ENCODE results near the gene ZNF566. TPM values are rescaled to one million over a fixed set of nuclear protein-coding genes. Genes with fewer than 3 reads are reported as not detected.
A peak's percentile ranks its signal among the peaks of the same experiment; 100 is the strongest.

The ZNF566 gene
- total and polyA plus RNA-seq, 12 donors: 7.4 to 20.9 (median 12.2) TPM

DNA sequence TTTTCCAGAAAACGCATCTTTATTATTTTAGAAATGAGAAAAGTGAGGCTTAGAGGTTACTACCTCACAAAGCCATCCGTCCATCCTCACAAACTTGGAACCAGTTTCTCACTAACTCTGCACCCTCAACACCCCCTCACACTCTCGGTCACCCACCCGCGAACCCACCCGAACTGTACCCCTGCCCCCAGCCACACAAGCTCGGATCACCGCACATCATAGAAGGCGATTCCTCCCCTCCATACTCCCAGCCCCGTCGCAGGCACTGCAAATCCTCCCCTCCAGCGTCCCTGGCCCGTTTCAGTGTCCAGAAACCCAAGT is 38.5 kb upstream of the ZNF566 start:
- intact Hi-C loops (cut with DNase I): no loop called here
- Histone ChIP-seq H3K27ac (peak overlapping the region; percentile 55 to 93 (median 89)), H3K27me3 (no peaks in the 10 kb centered on the region), H3K4me1 (replicated peaks in 1 of 2) (peaks cover 0 to 19% of the 10 kb centered on the region in 2 donors), H3K36me3 (replicated peaks in 1 of 2) (no peaks in the 10 kb centered on the region), H3K4me3 (peak overlapping the region; percentile 21 to 97 (median 65)), H3K9me3 (replicated peaks in 1 of 3) (peaks cover 0 to 2% (median 0%) of the 10 kb centered on the region in 3 donors)
- no peak for DNase-seq
- no peak for TF ChIP-seq POLR2A (IDR thresholded peaks at IDR 0.05)
- TF ChIP-seq, protein P1, sequence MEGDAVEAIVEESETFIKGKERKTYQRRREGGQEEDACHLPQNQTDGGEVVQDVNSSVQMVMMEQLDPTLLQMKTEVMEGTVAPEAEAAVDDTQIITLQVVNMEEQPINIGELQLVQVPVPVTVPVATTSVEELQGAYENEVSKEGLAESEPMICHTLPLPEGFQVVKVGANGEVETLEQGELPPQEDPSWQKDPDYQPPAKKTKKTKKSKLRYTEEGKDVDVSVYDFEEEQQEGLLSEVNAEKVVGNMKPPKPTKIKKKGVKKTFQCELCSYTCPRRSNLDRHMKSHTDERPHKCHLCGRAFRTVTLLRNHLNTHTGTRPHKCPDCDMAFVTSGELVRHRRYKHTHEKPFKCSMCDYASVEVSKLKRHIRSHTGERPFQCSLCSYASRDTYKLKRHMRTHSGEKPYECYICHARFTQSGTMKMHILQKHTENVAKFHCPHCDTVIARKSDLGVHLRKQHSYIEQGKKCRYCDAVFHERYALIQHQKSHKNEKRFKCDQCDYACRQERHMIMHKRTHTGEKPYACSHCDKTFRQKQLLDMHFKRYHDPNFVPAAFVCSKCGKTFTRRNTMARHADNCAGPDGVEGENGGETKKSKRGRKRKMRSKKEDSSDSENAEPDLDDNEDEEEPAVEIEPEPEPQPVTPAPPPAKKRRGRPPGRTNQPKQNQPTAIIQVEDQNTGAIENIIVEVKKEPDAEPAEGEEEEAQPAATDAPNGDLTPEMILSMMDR (IDR thresholded peaks at IDR 0.05): no peak
- 0 to 2% (median 1%) methylated on average over 8 to 13 of the region's 13 CpGs for WGBS, 4 donors

DNA sequence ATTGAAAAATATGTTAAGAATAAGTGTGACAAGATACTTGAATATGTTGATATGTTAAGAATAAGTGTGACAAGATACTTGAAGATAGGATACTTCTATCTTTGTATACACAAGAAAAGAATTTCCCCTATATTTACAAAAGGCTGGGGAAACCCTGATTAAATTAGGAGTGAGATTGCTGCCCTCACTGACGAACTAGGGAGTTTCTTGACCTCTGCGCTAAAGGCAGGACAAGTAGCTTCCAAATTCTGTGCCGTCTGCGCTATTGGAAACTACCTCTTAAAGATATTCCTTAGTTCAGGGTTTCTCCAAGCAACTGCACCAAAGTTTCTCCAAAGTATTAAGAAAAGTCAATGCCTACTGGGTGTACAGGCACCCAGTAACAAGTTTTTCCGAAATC is 38.0 kb upstream of the ZNF566 start:
- peak overlapping the region in 3 of 5 donors; percentile 88 to 93 (median 89) for H3K27ac ChIP-seq
- intact Hi-C loops (cut with DNase I): no loop called here
- H3K27me3 ChIP-seq: no peaks in the 10 kb centered on the region
- H3K4me1 ChIP-seq (replicated peaks in 1 of 2): peaks cover 0 to 19% of the 10 kb centered on the region in 2 donors
- DNase-seq: peak in 1 of 7 donors; percentile 10
- H3K36me3 ChIP-seq (replicated peaks in 1 of 2): no peaks in the 10 kb centered on the region
- TF ChIP-seq, protein P1 (IDR thresholded peaks at IDR 0.05): no peak
- TF ChIP-seq POLR2A (IDR thresholded peaks at IDR 0.05): no peak
- peak overlapping the region in 3 of 4 donors; percentile 21 to 68 (median 62) for H3K4me3 ChIP-seq
- WGBS, 4 donors: 4 to 14% (median 12%) methylated on average over 5 of the region's 5 CpGs
- no peaks in the 10 kb centered on the region for H3K9me3 ChIP-seq (replicated peaks in 1 of 3)

DNA sequence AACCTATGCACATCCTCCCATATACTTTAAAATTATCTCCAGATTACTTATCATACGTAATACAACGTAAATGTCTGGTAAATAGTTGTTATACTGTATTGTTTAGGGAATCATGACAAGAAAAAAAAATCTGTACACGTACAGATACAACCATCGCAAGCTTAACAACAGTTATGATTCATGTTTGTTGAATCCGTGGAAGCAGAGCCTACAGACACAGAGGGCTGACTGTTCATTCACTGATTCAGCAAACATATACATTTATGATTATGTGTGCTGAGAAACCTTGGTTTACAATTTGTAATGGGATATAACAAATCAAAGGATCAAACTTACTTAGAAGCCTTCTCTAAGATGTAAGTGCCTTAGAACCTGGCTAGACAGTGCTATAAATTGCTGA is 37.2 kb upstream of the ZNF566 start:
- H3K36me3 ChIP-seq (replicated peaks in 1 of 2): no peaks in the 10 kb centered on the region
- H3K27me3 ChIP-seq: no peaks in the 10 kb centered on the region
- TF ChIP-seq, protein P1 (IDR thresholded peaks at IDR 0.05): no peak
- no peak for TF ChIP-seq POLR2A (IDR thresholded peaks at IDR 0.05)
- H3K9me3 ChIP-seq (replicated peaks in 1 of 3): no peaks in the 10 kb centered on the region
- 76 to 92% (median 82%) methylated on average over 5 of the region's 5 CpGs for WGBS, 4 donors
- H3K27ac ChIP-seq: no peak overlapping the region
- intact Hi-C loops (cut with DNase I): no loop called here
- DNase-seq: no peak
- peaks cover 0 to 19% of the 10 kb centered on the region in 2 donors for H3K4me1 ChIP-seq (replicated peaks in 1 of 2)
- no peak overlapping the region for H3K4me3 ChIP-seq

DNA sequence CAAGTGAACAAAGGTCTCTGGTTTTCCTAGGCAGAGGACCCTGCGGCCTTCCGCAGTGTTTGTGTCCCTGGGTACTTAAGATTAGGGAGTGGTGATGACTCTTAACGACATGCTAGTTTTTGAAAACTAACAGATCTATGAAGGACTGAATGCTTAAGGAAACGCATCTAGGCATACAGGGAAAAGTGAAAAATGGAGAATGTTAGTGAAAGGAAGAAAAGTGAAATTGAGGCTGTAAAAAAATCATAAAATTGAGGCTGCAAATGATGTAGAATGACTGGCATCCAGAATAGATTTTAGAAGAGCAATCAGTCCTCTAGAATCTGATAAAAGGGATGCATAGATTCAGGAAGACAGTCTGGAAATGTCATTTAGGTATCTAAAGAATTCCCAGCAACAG is 35.3 kb upstream of the ZNF566 start:
- Histone ChIP-seq H3K9me3 (replicated peaks in 1 of 3) (peaks cover 0 to 13% (median 0%) of the 10 kb centered on the region in 3 donors), H3K27ac (no peak overlapping the region), H3K4me3 (no peak overlapping the region), H3K27me3 (no peaks in the 10 kb centered on the region), H3K36me3 (replicated peaks in 1 of 2) (no peaks in the 10 kb centered on the region), H3K4me1 (replicated peaks in 1 of 2) (peaks cover 0 to 19% of the 10 kb centered on the region in 2 donors)
- intact Hi-C loops (cut with DNase I): no loop called here
- WGBS, 4 donors: 94 to 98% (median 97%) methylated on average over 4 of the region's 4 CpGs
- DNase-seq: no peak
- TF ChIP-seq POLR2A (IDR thresholded peaks at IDR 0.05): no peak
- TF ChIP-seq, protein P1 (IDR thresholded peaks at IDR 0.05): no peak
